ENCODE data around the gene SCRN1. TPM values are rescaled to one million over a fixed set of nuclear protein-coding genes. Genes with fewer than 3 reads are reported as not detected.

The SCRN1 gene
- total RNA-seq, 1 experiment from 2014 or later: 96.2 TPM

GRCh38 chr7:29996321-29996720 lies 6.7 kb upstream of the SCRN1 start:
- Mint-ChIP-seq H3K27me3 (ENCODE audit: low read depth) (peaks cover 7% of the 10 kb centered on the region), H3K36me3 (peaks cover 27% of the 10 kb centered on the region), H3K4me1 (peaks cover 14% of the 10 kb centered on the region), H3K9me3 (peaks cover 52% of the 10 kb centered on the region), H3K27ac (no peak overlapping the region), H3K4me3 (no peak overlapping the region)
- CTCF ChIA-PET: no interaction called here
- ATAC-seq (no peak), DNase-seq (ENCODE audit: low spot score) (no peak)
- no peak for TF ChIP-seq FOXJ3 (CRISPR knock-in tag; IDR thresholded peaks at IDR 0.05; ENCODE audit: borderline replicate concordance)
- no peak for TF ChIP-seq AR (CRISPR knock-in tag; IDR thresholded peaks at IDR 0.05)
- TF ChIP-seq IRF1 (CRISPR knock-in tag; IDR thresholded peaks at IDR 0.05): no peak
- TF ChIP-seq SMAD3 (CRISPR knock-in tag; IDR thresholded peaks at IDR 0.05; ENCODE audit: borderline replicate concordance): no peak
- TF ChIP-seq, protein P1, sequence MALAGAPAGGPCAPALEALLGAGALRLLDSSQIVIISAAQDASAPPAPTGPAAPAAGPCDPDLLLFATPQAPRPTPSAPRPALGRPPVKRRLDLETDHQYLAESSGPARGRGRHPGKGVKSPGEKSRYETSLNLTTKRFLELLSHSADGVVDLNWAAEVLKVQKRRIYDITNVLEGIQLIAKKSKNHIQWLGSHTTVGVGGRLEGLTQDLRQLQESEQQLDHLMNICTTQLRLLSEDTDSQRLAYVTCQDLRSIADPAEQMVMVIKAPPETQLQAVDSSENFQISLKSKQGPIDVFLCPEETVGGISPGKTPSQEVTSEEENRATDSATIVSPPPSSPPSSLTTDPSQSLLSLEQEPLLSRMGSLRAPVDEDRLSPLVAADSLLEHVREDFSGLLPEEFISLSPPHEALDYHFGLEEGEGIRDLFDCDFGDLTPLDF (CRISPR knock-in tag; IDR thresholded peaks at IDR 0.05): no peak
- TF ChIP-seq, protein P2, sequence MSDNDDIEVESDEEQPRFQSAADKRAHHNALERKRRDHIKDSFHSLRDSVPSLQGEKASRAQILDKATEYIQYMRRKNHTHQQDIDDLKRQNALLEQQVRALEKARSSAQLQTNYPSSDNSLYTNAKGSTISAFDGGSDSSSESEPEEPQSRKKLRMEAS (CRISPR knock-in tag; IDR thresholded peaks at IDR 0.05): no peak
- no peak for TF ChIP-seq TP53 (CRISPR knock-in tag; IDR thresholded peaks at IDR 0.05)
- no peak for TF ChIP-seq TEAD1 (CRISPR knock-in tag; IDR thresholded peaks at IDR 0.05)
- TF ChIP-seq CREM (CRISPR knock-in tag; IDR thresholded peaks at IDR 0.05): no peak
- TF ChIP-seq ZNF138 (CRISPR knock-in tag; conservative IDR thresholded peaks at IDR 0.05): no peak
- no peak for TF ChIP-seq ZBTB21 (CRISPR knock-in tag; IDR thresholded peaks at IDR 0.05; ENCODE audit: borderline replicate concordance)
- no peak for TF ChIP-seq ARID4B (CRISPR knock-in tag; IDR thresholded peaks at IDR 0.05; ENCODE audit: borderline replicate concordance)
- no peak for TF ChIP-seq AFF4 (CRISPR knock-in tag; IDR thresholded peaks at IDR 0.05; ENCODE audit: borderline replicate concordance)
- no peak for TF ChIP-seq ZNF671 (CRISPR knock-in tag; IDR thresholded peaks at IDR 0.05)
- TF ChIP-seq HMGA2 (CRISPR knock-in tag; IDR thresholded peaks at IDR 0.05): no peak
- no peak for TF ChIP-seq ZNF263 (CRISPR knock-in tag; IDR thresholded peaks at IDR 0.05; ENCODE audit: low read depth)
- TF ChIP-seq NR3C1 (CRISPR knock-in tag; conservative IDR thresholded peaks at IDR 0.05; ENCODE audit: low read depth): no peak
- TF ChIP-seq NFE2L1 (CRISPR knock-in tag; IDR thresholded peaks at IDR 0.05): no peak
- TF ChIP-seq, protein P3, sequence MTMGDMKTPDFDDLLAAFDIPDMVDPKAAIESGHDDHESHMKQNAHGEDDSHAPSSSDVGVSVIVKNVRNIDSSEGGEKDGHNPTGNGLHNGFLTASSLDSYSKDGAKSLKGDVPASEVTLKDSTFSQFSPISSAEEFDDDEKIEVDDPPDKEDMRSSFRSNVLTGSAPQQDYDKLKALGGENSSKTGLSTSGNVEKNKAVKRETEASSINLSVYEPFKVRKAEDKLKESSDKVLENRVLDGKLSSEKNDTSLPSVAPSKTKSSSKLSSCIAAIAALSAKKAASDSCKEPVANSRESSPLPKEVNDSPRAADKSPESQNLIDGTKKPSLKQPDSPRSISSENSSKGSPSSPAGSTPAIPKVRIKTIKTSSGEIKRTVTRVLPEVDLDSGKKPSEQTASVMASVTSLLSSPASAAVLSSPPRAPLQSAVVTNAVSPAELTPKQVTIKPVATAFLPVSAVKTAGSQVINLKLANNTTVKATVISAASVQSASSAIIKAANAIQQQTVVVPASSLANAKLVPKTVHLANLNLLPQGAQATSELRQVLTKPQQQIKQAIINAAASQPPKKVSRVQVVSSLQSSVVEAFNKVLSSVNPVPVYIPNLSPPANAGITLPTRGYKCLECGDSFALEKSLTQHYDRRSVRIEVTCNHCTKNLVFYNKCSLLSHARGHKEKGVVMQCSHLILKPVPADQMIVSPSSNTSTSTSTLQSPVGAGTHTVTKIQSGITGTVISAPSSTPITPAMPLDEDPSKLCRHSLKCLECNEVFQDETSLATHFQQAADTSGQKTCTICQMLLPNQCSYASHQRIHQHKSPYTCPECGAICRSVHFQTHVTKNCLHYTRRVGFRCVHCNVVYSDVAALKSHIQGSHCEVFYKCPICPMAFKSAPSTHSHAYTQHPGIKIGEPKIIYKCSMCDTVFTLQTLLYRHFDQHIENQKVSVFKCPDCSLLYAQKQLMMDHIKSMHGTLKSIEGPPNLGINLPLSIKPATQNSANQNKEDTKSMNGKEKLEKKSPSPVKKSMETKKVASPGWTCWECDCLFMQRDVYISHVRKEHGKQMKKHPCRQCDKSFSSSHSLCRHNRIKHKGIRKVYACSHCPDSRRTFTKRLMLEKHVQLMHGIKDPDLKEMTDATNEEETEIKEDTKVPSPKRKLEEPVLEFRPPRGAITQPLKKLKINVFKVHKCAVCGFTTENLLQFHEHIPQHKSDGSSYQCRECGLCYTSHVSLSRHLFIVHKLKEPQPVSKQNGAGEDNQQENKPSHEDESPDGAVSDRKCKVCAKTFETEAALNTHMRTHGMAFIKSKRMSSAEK (CRISPR knock-in tag; IDR thresholded peaks at IDR 0.05; ENCODE audit: borderline replicate concordance): no peak
- POLR2A ChIA-PET: no interaction called here
